Muscle of arm (tissue), 12 donors: ENCODE results near the gene WDR4. TPM values are rescaled to one million over a fixed set of nuclear protein-coding genes. Genes with fewer than 3 reads are reported as not detected.
"Not testable (repeated sequence)": the region's sequence is repeated elsewhere in the genome, so short reads cannot be mapped to it uniquely, and the experiment has no call there.

Experiments
- DNase-seq: peaks from one replicate; pipeline ENCODE4 v3.0.0-alpha.2; 2013
- polyA plus RNA-seq, 12 donors: library from polyadenylated mRNA; unstranded; fragments of 120-200 nt; gene quantifications; one replicate each; pipeline ENCODE4 v1.2.1, GENCODE V29; 2013; ENCODE audit not compliant: insufficient read length in 12 of 12

The WDR4 gene
- polyA plus RNA-seq, 12 donors: 5.4 to 8.7 (median 6.6) TPM; not detected in 1

GRCh38 chr21:42815217-42815616 is 64.1 kb downstream of the WDR4 start:
- no peak for DNase-seq

- not testable (repeated sequence) for DNase-seq
Observed at GRCh38 chr21:42812528-42813241, 66.7 kb downstream of the WDR4 start.

- no peak for DNase-seq
Observed at GRCh38 chr21:42811960-42812359, 67.4 kb downstream of the WDR4 start.

GRCh38 chr21:42809577-42810475 is 69.5 kb downstream of the WDR4 start:
- DNase-seq: no peak

- DNase-seq: no peak
Observed at GRCh38 chr21:42809171-42809570, 70.2 kb downstream of the WDR4 start.

- DNase-seq: no peak
Observed at GRCh38 chr21:42807938-42808613, 71.3 kb downstream of the WDR4 start.

GRCh38 chr21:42807293-42807895 is 71.9 kb downstream of the WDR4 start:
- not testable (repeated sequence) for DNase-seq

- no peak for DNase-seq
Observed at GRCh38 chr21:42806509-42807140, 72.7 kb downstream of the WDR4 start.

- DNase-seq: not testable (repeated sequence)
Observed at GRCh38 chr21:42801616-42802015, 77.7 kb downstream of the WDR4 start.

GRCh38 chr21:42799948-42800347 is 79.4 kb downstream of the WDR4 start:
- DNase-seq: no peak

GRCh38 chr21:42799516-42799915 is 79.8 kb downstream of the WDR4 start:
- DNase-seq: no peak

Other genes starting within 250 kb of the WDR4 start
- 10 to 100 TPM in 2 of 12 donors, 1 to 10 TPM in 9, not detected in 1; 6.7 to 20.1 (median 8.5) TPM for gene PDE9A, start 225.9 kb downstream of the WDR4 start, polyA plus RNA-seq
- 10 to 100 TPM; 22.0 to 89.7 (median 33.6) TPM for gene NDUFV3, start 13.8 kb upstream of the WDR4 start, polyA plus RNA-seq
- 1 to 10 TPM in 4 of 12 donors, under 1 TPM in 6, not detected in 2; 0.32 to 2.2 (median 0.87) TPM for gene ERVH48-1, start 46.1 kb upstream of the WDR4 start, polyA plus RNA-seq
- gene PKNOX1, start 95.0 kb upstream of the WDR4 start, polyA plus RNA-seq: 10 to 100 TPM in 11 of 12 donors, not detected in 1; 16.3 to 37.5 (median 19.4) TPM
- gene CBS, start 196.3 kb upstream of the WDR4 start, polyA plus RNA-seq: 10 to 100 TPM in 1 of 12 donors, 1 to 10 TPM in 10, not detected in 1; 1.3 to 19.5 (median 7.7) TPM
- 10 to 100 TPM in 8 of 12 donors, 1 to 10 TPM in 3, not detected in 1; 4.9 to 51.0 (median 24.2) TPM for gene U2AF1, start 228.0 kb upstream of the WDR4 start, polyA plus RNA-seq